Left lung (tissue), 10 donors: ENCODE results near the gene CDC14B. TPM values are rescaled to one million over a fixed set of nuclear protein-coding genes. Genes with fewer than 3 reads are reported as not detected.

Source experiments
- ATAC-seq: fragments of 200-7000 bp; cut with Tn5 transposase; one replicate; pipeline ENCODE4 v1.9.1; 2020; ENCODE audit warnings: moderate library complexity
- DNase-seq, 4 donors: peaks; one replicate each; pipeline ENCODE4 v3.0.0-alpha.2; 2013 to 2020
- H3K27ac ChIP-seq, 2 donors: fragments of 200-600 bp; sonication (generic) in 1 of 2; one replicate each; pipeline versions ENCODE4 v1.5.0 to v1.8.0; 2020 to 2021
- H3K27me3 ChIP-seq, 2 donors: fragments of 200-600 bp; sonication (generic) in 1 of 2; one replicate each; pipeline versions ENCODE4 v1.5.0 to v1.8.0; 2020 to 2021
- H3K36me3 ChIP-seq, 2 donors: fragments of 200-600 bp; sonication (generic) in 1 of 2; one replicate each; pipeline versions ENCODE4 v1.5.0 to v1.8.0; 2020 to 2021
- H3K4me1 ChIP-seq, 2 donors: fragments of 200-600 bp; one replicate each; pipeline ENCODE4 v1.8.0; 2021
- H3K4me3 ChIP-seq, 2 donors: fragments of 200-600 bp; sonication (generic) in 1 of 2; one replicate each; pipeline versions ENCODE4 v1.5.0 to v1.8.0; 2020 to 2021; ENCODE audit warnings: mild to moderate bottlenecking in 1 of 2
- H3K9me3 ChIP-seq, 2 donors: fragments of 200-600 bp; sonication (generic) in 1 of 2; one replicate each; pipeline versions ENCODE4 v1.5.0 to v1.8.0; 2020 to 2021
- CTCF ChIP-seq, 2 donors: fragments of 200-600 bp; sonication (generic) in 1 of 2; IDR thresholded peaks; one replicate each; pipeline versions ENCODE4 v1.5.0 to v1.8.0; 2021; ENCODE audit warnings: antibody characterized with exemption in 2 of 2
- intact Hi-C, 2 donors: fragments of 100-400 bp; cut with DNase I; formaldehyde crosslinking; loops; one replicate each; pipeline versions ENCODE4 v1.11.2 to v1.14.2; 2022
- polyA plus RNA-seq, 6 donors: library from polyadenylated mRNA; unstranded; fragments of 120-200 nt; gene quantifications; one replicate each; pipeline ENCODE4 v1.2.1, GENCODE V29; 2013; ENCODE audit not compliant: insufficient read length in 6 of 6
- total RNA-seq, 2 donors: library from RNA; stranded (reverse); fragmentation: NEBNext Ultra II Directional; extraction: Animal tissue kit (Norgen Biotek cat#: 25700); gene quantifications; one replicate each; pipeline ENCODE4 v1.2.1, GENCODE V29; 2021
- donor health status: DM: no; HTN: yes; CAD: no.
- donor health status: DM: no; HTN: no; CAD: no.

The CDC14B gene
- total and polyA plus RNA-seq, 8 donors = 10.5 to 20.3 (median 17.9) TPM

- Histone ChIP-seq H3K4me1 (no peaks in the 10 kb centered on the region), H3K4me3 (no peak overlapping the region), H3K27me3 (no peaks in the 10 kb centered on the region), H3K9me3 (no peaks in the 10 kb centered on the region), H3K27ac (no peak overlapping the region), H3K36me3 (no peaks in the 10 kb centered on the region)
- DNase-seq (no peak), ATAC-seq (no peak)
- intact Hi-C loops = no loop called here
- no peak for TF ChIP-seq CTCF (IDR thresholded peaks at IDR 0.05)
Observed at GRCh38 chr9:96665789-96666188, 46.1 kb upstream of the CDC14B start.

GRCh38 chr9:96663506-96664120, 44.0 kb upstream of the CDC14B start:
- no peak for ATAC-seq
- intact Hi-C loops = no loop called here

GRCh38 chr9:96661711-96662110, 42.1 kb upstream of the CDC14B start:
- DNase-seq (no peak), ATAC-seq (peak; percentile 31)
- H3K9me3 ChIP-seq = no peaks in the 10 kb centered on the region
- no peak overlapping the region for H3K27ac ChIP-seq
- H3K4me1 ChIP-seq = peaks cover 0 to 3% of the 10 kb centered on the region in 2 donors
- no peaks in the 10 kb centered on the region for H3K27me3 ChIP-seq
- H3K36me3 ChIP-seq = no peaks in the 10 kb centered on the region
- H3K4me3 ChIP-seq = no peak overlapping the region
- intact Hi-C loops = no loop called here
- no peak for TF ChIP-seq CTCF (IDR thresholded peaks at IDR 0.05)

More at GRCh38 chr9:96663506-96664120, 44.0 kb upstream of the CDC14B start:
- H3K9me3 ChIP-seq = no peaks in the 10 kb centered on the region
- no peak for DNase-seq
- H3K4me3 ChIP-seq = no peak overlapping the region
- no peak overlapping the region for H3K27ac ChIP-seq
- no peaks in the 10 kb centered on the region for H3K27me3 ChIP-seq
- H3K36me3 ChIP-seq = no peaks in the 10 kb centered on the region
- no peak for TF ChIP-seq CTCF (IDR thresholded peaks at IDR 0.05)
- no peaks in the 10 kb centered on the region for H3K4me1 ChIP-seq

- Histone ChIP-seq H3K36me3 (no peaks in the 10 kb centered on the region), H3K27ac (no peak overlapping the region), H3K4me3 (no peak overlapping the region), H3K27me3 (no peaks in the 10 kb centered on the region), H3K9me3 (no peaks in the 10 kb centered on the region), H3K4me1 (peaks cover 3 to 7% of the 10 kb centered on the region in 2 donors)
- DNase-seq (no peak), ATAC-seq (no peak)
- intact Hi-C loops = no loop called here
- TF ChIP-seq CTCF (IDR thresholded peaks at IDR 0.05) = no peak
Observed at GRCh38 chr9:96660692-96661248, 41.1 kb upstream of the CDC14B start.

- intact Hi-C loops = loop anchor here in 1 of 2 donors (5.0 kb wide), 1 partner anchor 333 kb away; no protein-coding TSS in a partner anchor
- peak; percentile 88 for ATAC-seq
- Histone ChIP-seq H3K27ac (peak within 1 kb of the TSS; percentile 95 to 97), H3K4me1 (peaks cover 6 to 24% of the 10 kb centered on the region in 2 donors), H3K36me3 (peaks cover 0 to 16% of the 10 kb centered on the region in 2 donors), H3K4me3 (peak within 1 kb of the TSS; percentile 59), H3K27me3 (no peaks in the 10 kb centered on the region), H3K9me3 (no peaks in the 10 kb centered on the region)
- DNase-seq = peak; percentile 57 to 95 (median 85)
- no peak for TF ChIP-seq CTCF (IDR thresholded peaks at IDR 0.05)
Observed at GRCh38 chr9:96655198-96655851, 35.7 kb upstream of the CDC14B start, which contains the start of gene PRXL2C. PRXL2C (minus strand) TSS chr9:96655317; CDS start chr9:96655281, 36 bp downstream.
